Activated CD4-positive, alpha-beta memory T cell treated with anti-CD3 and anti-CD28 coated beads, Interleukin-2, amount 10 ng/mL, durations not matched to agents 7 days and 5 days (primary cell): ENCODE results near the gene SLC36A3. TPM values are rescaled to one million over a fixed set of nuclear protein-coding genes. Genes with fewer than 3 reads are reported as not detected.

ENCODE experiments used
- CTCF ChIA-PET: fragments of 350-600 bp; sonication (Branson Sonifier 250); formaldehyde crosslinking; loops from one replicate; lab custom pipeline; 2021; ENCODE audit warnings: antibody characterized with exemption, inconsistent platforms; lab: Charles Lee
- POLR2A ChIA-PET: fragments of 350-600 bp; sonication (Branson Sonifier 250); formaldehyde crosslinking; loops from one replicate; lab custom pipeline; 2021; ENCODE audit warnings: antibody characterized with exemption; lab: Charles Lee
- DNase-seq: peaks from one replicate; pipeline ENCODE4 v3.0.0-alpha.2; 2020
- H3K27ac Mint-ChIP-seq: one replicate; pipeline ENCODE4 v1.8.0; 2021; ENCODE audit warnings: mild to moderate bottlenecking, mixed read lengths
- H3K27me3 Mint-ChIP-seq: one replicate; pipeline ENCODE4 v1.8.0; 2021; ENCODE audit warnings: mixed read lengths
- H3K36me3 Mint-ChIP-seq: one replicate; pipeline ENCODE4 v1.8.0; 2021; ENCODE audit warnings: low read depth, mixed read lengths
- H3K4me1 Mint-ChIP-seq: one replicate; pipeline ENCODE4 v1.8.0; 2021; ENCODE audit warnings: mixed read lengths
- H3K4me3 Mint-ChIP-seq: one replicate; pipeline ENCODE4 v1.8.0; 2021; ENCODE audit warnings: mild to moderate bottlenecking, mixed read lengths
- H3K9me3 Mint-ChIP-seq: one replicate; pipeline ENCODE4 v1.8.0; 2021; ENCODE audit warnings: mixed read lengths
- total RNA-seq, 2 experiments: library from RNA; stranded (reverse); gene quantifications; one replicate each; pipeline ENCODE4 v1.2.3, GENCODE V29; 2021

Gene SLC36A3
- total RNA-seq, 2 experiments from 2014 or later, result not detected

DNA sequence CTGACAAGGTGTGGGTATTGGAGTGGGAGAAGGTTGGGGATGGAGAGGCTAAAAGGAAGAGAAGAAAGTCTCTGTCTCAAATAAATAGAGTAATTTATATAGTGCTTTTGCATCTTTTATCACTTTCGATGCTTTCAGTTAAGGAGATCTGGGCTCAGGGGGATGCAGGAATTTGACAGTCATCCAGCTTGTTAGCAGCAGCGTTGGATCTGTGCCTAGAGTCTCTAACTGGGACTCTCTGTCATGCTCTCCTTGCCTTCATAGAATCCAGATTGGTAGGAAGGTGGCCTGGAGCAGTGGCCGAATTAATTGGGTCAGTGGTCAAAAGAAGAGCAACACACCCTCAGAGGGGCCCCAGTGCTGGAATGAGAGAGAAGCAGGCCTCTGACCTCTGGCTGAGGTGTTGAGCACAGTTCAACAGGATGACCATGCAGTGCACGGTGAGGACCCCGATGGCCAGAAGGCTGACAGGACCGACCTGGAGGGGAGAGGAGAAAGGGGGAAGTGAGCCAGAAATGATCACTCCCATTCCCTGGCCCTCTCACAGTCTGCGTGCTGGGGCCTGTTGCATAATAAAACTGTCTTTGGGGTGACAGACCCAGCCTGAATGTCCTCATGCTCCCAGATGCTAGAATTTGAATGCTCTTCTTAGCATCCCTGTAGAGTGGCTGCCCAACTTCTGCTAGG, 7.6 kb downstream of the SLC36A3 start:
- Mint-ChIP-seq H3K27me3 (peaks cover 7% of the 10 kb centered on the region), H3K4me3 (no peak overlapping the region), H3K9me3 (no peaks in the 10 kb centered on the region), H3K4me1 (peaks cover 10% of the 10 kb centered on the region), H3K27ac (no peak overlapping the region), H3K36me3 (no peaks in the 10 kb centered on the region)
- no peak for DNase-seq
- ChIA-PET POLR2A (no interaction called here), CTCF (interaction anchor here (1.9 kb wide), 1 partner anchor 20 kb away, joined by 5 read pairs; no protein-coding TSS in a partner anchor)

GRCh38 chr5:151295138-151295537, 8.4 kb downstream of the SLC36A3 start:
- POLR2A ChIA-PET, result no interaction called here
- Mint-ChIP-seq H3K36me3 (no peaks in the 10 kb centered on the region), H3K4me1 (peaks cover 10% of the 10 kb centered on the region), H3K9me3 (no peaks in the 10 kb centered on the region), H3K4me3 (no peak overlapping the region), H3K27ac (no peak overlapping the region), H3K27me3 (peaks cover 7% of the 10 kb centered on the region)
- DNase-seq, result no peak
- CTCF ChIA-PET, result interaction anchor here (1.9 kb wide), 1 partner anchor 21 kb away, joined by 5 read pairs; no protein-coding TSS in a partner anchor

- POLR2A ChIA-PET, result no interaction called here
- CTCF ChIA-PET, result no interaction called here
These were observed 9.9 kb downstream of the SLC36A3 start for GRCh38 chr5:151293624-151294023.

GRCh38 chr5:151288180-151288579, 15.4 kb downstream of the SLC36A3 start:
- Mint-ChIP-seq H3K4me3 (no peak overlapping the region), H3K4me1 (peaks cover 2% of the 10 kb centered on the region), H3K27me3 (no peaks in the 10 kb centered on the region), H3K9me3 (no peaks in the 10 kb centered on the region), H3K27ac (no peak overlapping the region), H3K36me3 (no peaks in the 10 kb centered on the region)
- DNase-seq, result no peak
- ChIA-PET CTCF (interaction anchor here (0.6 to 1.5 kb wide), 4 partner anchors 14 to 363 kb away, joined by 3 to 4 read pairs (median 3); no protein-coding TSS in a partner anchor), POLR2A (interaction anchor here (0.9 kb wide), 1 partner anchor 64 kb away, joined by 3 read pairs; the partner anchor contains the start of gene CCDC69)

More at GRCh38 chr5:151293624-151294023, 9.9 kb downstream of the SLC36A3 start:
- H3K27ac Mint-ChIP-seq, result no peak overlapping the region
- H3K9me3 Mint-ChIP-seq, result no peaks in the 10 kb centered on the region
- no peaks in the 10 kb centered on the region for H3K36me3 Mint-ChIP-seq
- DNase-seq, result no peak
- peaks cover 10% of the 10 kb centered on the region for H3K4me1 Mint-ChIP-seq
- no peak overlapping the region for H3K4me3 Mint-ChIP-seq
- peaks cover 2% of the 10 kb centered on the region for H3K27me3 Mint-ChIP-seq

GRCh38 chr5:151286246-151286645, 17.3 kb downstream of the SLC36A3 start:
- peaks cover 2% of the 10 kb centered on the region for H3K4me1 Mint-ChIP-seq
- H3K9me3 Mint-ChIP-seq, result no peaks in the 10 kb centered on the region
- ChIA-PET POLR2A (no interaction called here), CTCF (no interaction called here)
- no peak overlapping the region for H3K27ac Mint-ChIP-seq
- H3K36me3 Mint-ChIP-seq, result no peaks in the 10 kb centered on the region
- DNase-seq, result no peak
- no peaks in the 10 kb centered on the region for H3K27me3 Mint-ChIP-seq
- no peak overlapping the region for H3K4me3 Mint-ChIP-seq

- ChIA-PET POLR2A (no interaction called here), CTCF (no interaction called here)
- Mint-ChIP-seq H3K4me1 (peaks cover 2% of the 10 kb centered on the region), H3K9me3 (no peaks in the 10 kb centered on the region), H3K4me3 (no peak overlapping the region), H3K36me3 (no peaks in the 10 kb centered on the region), H3K27me3 (no peaks in the 10 kb centered on the region), H3K27ac (no peak overlapping the region)
- DNase-seq, result no peak
These were observed 17.9 kb downstream of the SLC36A3 start for GRCh38 chr5:151285683-151286082.

GRCh38 chr5:151284392-151284967, 19.1 kb downstream of the SLC36A3 start:
- DNase-seq, result no peak
- Mint-ChIP-seq H3K4me1 (peaks cover 2% of the 10 kb centered on the region), H3K27me3 (no peaks in the 10 kb centered on the region), H3K9me3 (no peaks in the 10 kb centered on the region), H3K27ac (no peak overlapping the region), H3K36me3 (no peaks in the 10 kb centered on the region), H3K4me3 (no peak overlapping the region)
- POLR2A ChIA-PET, result no interaction called here
- CTCF ChIA-PET, result interaction anchor here (1.3 kb wide), 1 partner anchor 9 kb away, joined by 5 read pairs; no protein-coding TSS in a partner anchor

DNA sequence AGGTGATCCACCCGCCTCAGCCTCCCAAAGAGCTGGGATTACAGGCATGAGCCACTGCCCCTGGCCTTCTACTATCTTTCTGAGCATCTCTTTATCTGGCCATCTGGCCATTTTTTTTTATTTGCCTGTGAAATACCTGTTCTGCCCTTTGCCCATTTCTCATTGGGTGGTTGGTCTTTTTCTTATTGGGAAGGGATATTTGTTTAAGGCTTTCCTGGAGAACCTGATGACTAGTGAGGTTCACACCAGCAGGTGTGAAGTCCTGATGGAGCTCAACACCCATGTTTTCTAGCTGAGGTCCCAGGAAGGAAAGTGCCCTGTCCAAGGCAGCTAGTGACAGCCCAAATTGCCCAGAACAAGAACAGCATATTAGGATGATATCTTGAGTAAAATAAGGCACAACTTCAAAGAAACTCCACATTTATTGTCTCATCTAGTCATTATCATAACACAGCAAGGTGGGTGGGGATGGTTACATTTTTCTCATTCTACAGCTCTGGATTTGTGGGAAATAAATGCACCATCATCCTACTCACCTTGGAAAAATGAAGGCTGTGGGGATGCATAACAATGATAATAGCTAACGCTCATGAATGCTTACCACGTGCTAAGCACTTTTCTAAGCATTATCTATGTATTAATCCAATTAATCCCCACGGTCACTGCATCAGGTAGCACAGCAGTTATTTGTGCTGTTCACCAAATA, 20.3 kb downstream of the SLC36A3 start:
- DNase-seq, result no peak
- Mint-ChIP-seq H3K36me3 (no peaks in the 10 kb centered on the region), H3K4me1 (peaks cover 1% of the 10 kb centered on the region), H3K27me3 (no peaks in the 10 kb centered on the region), H3K4me3 (no peak overlapping the region), H3K27ac (no peak overlapping the region), H3K9me3 (no peaks in the 10 kb centered on the region)
- ChIA-PET POLR2A (interaction anchor here (1.4 kb wide), 1 partner anchor 70 kb away, joined by 4 read pairs; no protein-coding TSS in a partner anchor), CTCF (interaction anchor here (1.3 to 1.5 kb wide), 2 partner anchors 8 to 33 kb away, joined by 5 to 7 read pairs; no protein-coding TSS in a partner anchor)

DNA sequence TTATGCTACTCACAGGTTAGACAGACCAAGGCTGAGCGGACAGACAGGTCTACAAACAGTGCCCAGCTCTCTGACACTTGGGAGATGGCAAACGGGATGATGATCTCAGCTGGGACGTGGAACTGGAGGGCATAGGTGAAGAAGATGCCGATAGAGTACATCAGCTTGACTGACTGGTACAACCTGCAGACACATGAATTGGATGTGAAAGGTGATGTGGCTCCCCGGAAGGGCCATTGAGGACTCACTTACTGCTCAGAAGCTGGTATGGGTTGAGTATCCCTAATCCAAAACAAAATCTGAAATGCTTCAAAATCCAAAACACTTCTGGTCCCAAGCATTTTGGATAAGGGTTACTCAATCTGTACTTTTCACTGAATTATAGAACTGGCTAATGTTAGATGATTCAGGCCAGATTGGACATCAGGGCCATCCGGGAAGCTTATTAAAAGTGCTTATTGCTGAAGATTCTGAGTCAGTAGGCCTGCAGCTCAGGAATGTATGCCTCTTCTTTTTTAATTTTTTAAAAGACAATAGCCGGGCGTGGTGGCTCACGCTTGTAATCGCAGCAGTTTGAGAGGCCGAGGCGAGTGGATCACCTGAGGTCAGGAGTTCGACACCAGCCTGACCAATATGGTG, 22.4 kb downstream of the SLC36A3 start:
- POLR2A ChIA-PET, result no interaction called here
- H3K9me3 Mint-ChIP-seq, result no peaks in the 10 kb centered on the region
- no peak overlapping the region for H3K4me3 Mint-ChIP-seq
- peaks cover under 1% of the 10 kb centered on the region for H3K27me3 Mint-ChIP-seq
- H3K36me3 Mint-ChIP-seq, result no peaks in the 10 kb centered on the region
- H3K27ac Mint-ChIP-seq, result no peak overlapping the region
- no peaks in the 10 kb centered on the region for H3K4me1 Mint-ChIP-seq
- DNase-seq, result no peak
- CTCF ChIA-PET, result interaction anchor here (1.8 kb wide), 1 partner anchor 11 kb away, joined by 6 read pairs; no protein-coding TSS in a partner anchor

GRCh38 chr5:151280443-151280842, 23.1 kb downstream of the SLC36A3 start:
- POLR2A ChIA-PET, result no interaction called here
- Mint-ChIP-seq H3K9me3 (no peaks in the 10 kb centered on the region), H3K36me3 (no peaks in the 10 kb centered on the region), H3K4me1 (no peaks in the 10 kb centered on the region), H3K4me3 (no peak overlapping the region), H3K27me3 (peaks cover 2% of the 10 kb centered on the region), H3K27ac (no peak overlapping the region)
- CTCF ChIA-PET, result interaction anchor here (1.8 kb wide), 2 partner anchors 11 to 36 kb away, joined by 4 to 6 read pairs; no protein-coding TSS in a partner anchor
- DNase-seq, result no peak

DNA sequence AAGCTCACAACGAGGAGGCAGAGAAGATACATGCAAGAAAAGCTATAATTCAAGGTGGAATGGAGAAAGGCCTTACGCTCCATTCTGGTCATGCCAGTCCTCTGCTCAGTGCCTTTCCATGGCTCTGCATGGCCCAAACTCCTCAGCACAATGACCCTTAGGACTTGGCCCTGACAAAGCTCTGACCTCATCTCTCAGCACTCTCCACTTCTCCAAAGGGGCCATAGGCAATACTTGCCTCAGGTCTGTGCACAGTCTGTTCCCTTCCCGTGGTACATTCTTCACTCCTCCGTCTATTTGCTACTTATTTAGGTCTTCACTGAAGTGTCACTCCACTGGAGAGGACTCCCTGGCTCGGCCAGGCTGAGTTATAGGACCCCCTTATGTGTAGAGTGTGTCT, 24.7 kb downstream of the SLC36A3 start:
- POLR2A ChIA-PET, result no interaction called here
- H3K4me1 Mint-ChIP-seq, result no peaks in the 10 kb centered on the region
- no peaks in the 10 kb centered on the region for H3K36me3 Mint-ChIP-seq
- no peak overlapping the region for H3K4me3 Mint-ChIP-seq
- H3K27me3 Mint-ChIP-seq, result peaks cover 2% of the 10 kb centered on the region
- H3K27ac Mint-ChIP-seq, result no peak overlapping the region
- DNase-seq, result no peak
- CTCF ChIA-PET, result interaction anchor here (1.8 kb wide), 1 partner anchor 37 kb away, joined by 4 read pairs; no protein-coding TSS in a partner anchor
- H3K9me3 Mint-ChIP-seq, result no peaks in the 10 kb centered on the region

- DNase-seq, result no peak
- Mint-ChIP-seq H3K27ac (no peak overlapping the region), H3K36me3 (no peaks in the 10 kb centered on the region), H3K27me3 (peaks cover 2% of the 10 kb centered on the region), H3K9me3 (no peaks in the 10 kb centered on the region), H3K4me3 (no peak overlapping the region), H3K4me1 (no peaks in the 10 kb centered on the region)
- ChIA-PET CTCF (interaction anchor here (1.0 kb wide), 2 partner anchors 8 to 224 kb away, joined by 3 to 5 read pairs; no protein-coding TSS in a partner anchor), POLR2A (no interaction called here)
These were observed 27.8 kb downstream of the SLC36A3 start for GRCh38 chr5:151275803-151276202.
